H1 (cell line): ENCODE data around the gene SLC23A2. TPM values are rescaled to one million over a fixed set of nuclear protein-coding genes. Genes with fewer than 3 reads are reported as not detected.
A peak's percentile ranks its signal among the peaks of the same experiment; 100 is the strongest.

ENCODE experiments used
- CTCF ChIA-PET: fragments of 300-600 bp; sonication (Branson Sonifier 250); formaldehyde crosslinking; loops from one replicate; lab custom pipeline; 2021; ENCODE audit not compliant: partially characterized antibody; lab: Charles Lee
- POLR2A ChIA-PET: fragments of 300-600 bp; sonication (Branson Sonifier 250); formaldehyde crosslinking; loops from one replicate; lab custom pipeline; 2021; ENCODE audit warnings: inconsistent platforms; ENCODE audit not compliant: partially characterized antibody; lab: Charles Lee
- DNase-seq, 2 experiments: peaks; one replicate each; pipeline versions ENCODE4 v3.0.0 to v3.0.0-alpha.2; 2010 to 2022; ENCODE audit warnings: low spot score in 2 of 2, low read depth in 1 of 2, mixed read lengths in 1 of 2
- FAIRE-seq: peaks from 2 replicates; lab custom pipeline; 2011; peaks lifted over from hg19 to GRCh38; lab: Jason Lieb, UNC
- H2AFZ ChIP-seq: 2 replicates; pipeline ENCODE4 v1.8.1; 2012; ENCODE audit warnings: low read length, inconsistent platforms
- H2AK5ac ChIP-seq: 2 replicates; pipeline ENCODE4 v1.6.1; 2013; ENCODE audit warnings: low read depth, low read length
- H2BK120ac ChIP-seq: replicated peaks from 2 replicates; pipeline ENCODE3; 2013; ENCODE audit warnings: low read depth, low read length, inconsistent platforms
- H2BK12ac ChIP-seq: 2 replicates; pipeline ENCODE4 v1.6.1; 2013; ENCODE audit warnings: low read depth, low read length
- H2BK15ac ChIP-seq: 2 replicates; pipeline ENCODE4 v1.6.1; 2013; ENCODE audit warnings: low read length
- H2BK20ac ChIP-seq: 2 replicates; pipeline ENCODE4 v1.6.1; 2013; ENCODE audit warnings: low read length
- H2BK5ac ChIP-seq: 2 replicates; pipeline ENCODE4 v1.6.1; 2013; ENCODE audit warnings: low read depth, low read length
- H3K14ac ChIP-seq: 2 replicates; pipeline ENCODE4 v1.6.1; 2013; ENCODE audit warnings: inconsistent platforms; ENCODE audit not compliant: insufficient read length
- H3K18ac ChIP-seq: 2 replicates; pipeline ENCODE4 v1.6.1; 2013; ENCODE audit warnings: low read length; ENCODE audit errors: extremely low read depth
- H3K23ac ChIP-seq: 2 replicates; pipeline ENCODE4 v1.6.1; 2013; ENCODE audit warnings: inconsistent platforms; ENCODE audit not compliant: insufficient read length
- H3K23me2 ChIP-seq: 2 replicates; pipeline ENCODE4 v1.6.1; 2013; ENCODE audit warnings: low read depth, low read length
- H3K27ac ChIP-seq: 2 replicates; pipeline ENCODE4 v1.6.1; 2011; ENCODE audit warnings: low read depth, low read length, inconsistent platforms
- H3K27me3 ChIP-seq, 4 experiments: replicated peaks in 1 of 4; 1 replicate in 1 of 4; 2 replicates in 3 of 4; pipeline versions ENCODE4 v1.6.1 to v1.8.1; 2011 to 2013; ENCODE audit warnings: low read length in 3 of 4, mild to moderate bottlenecking in 3 of 4, inconsistent platforms in 2 of 4, mixed read lengths in 2 of 4, moderate library complexity in 1 of 4; ENCODE audit not compliant: control insufficient read depth in 3 of 4, insufficient read depth in 3 of 4; ENCODE audit errors: extremely low read depth in 1 of 4
- H3K36me3 ChIP-seq, 4 experiments: 2 replicates each; pipeline versions ENCODE4 v1.6.1 to v1.8.1; 2011 to 2013; ENCODE audit warnings: mild to moderate bottlenecking in 4 of 4, low read length in 3 of 4, moderate library complexity in 2 of 4, control low read depth in 1 of 4, inconsistent platforms in 1 of 4; ENCODE audit not compliant: insufficient read depth in 4 of 4, control insufficient read depth in 2 of 4
- H3K4ac ChIP-seq: replicated peaks from 2 replicates; pipeline ENCODE3; 2013; ENCODE audit warnings: low read length, low read depth, mixed read lengths, inconsistent platforms; ENCODE audit not compliant: insufficient read length
- H3K4me1 ChIP-seq, 4 experiments: replicated peaks in 1 of 4; 1 replicate in 1 of 4; 2 replicates in 3 of 4; pipeline versions ENCODE4 v1.6.1 to v1.8.1; 2011 to 2013; ENCODE audit warnings: low read length in 3 of 4, inconsistent platforms in 2 of 4, mixed read lengths in 1 of 4; ENCODE audit not compliant: insufficient read depth in 4 of 4, control insufficient read depth in 3 of 4
- H3K4me2 ChIP-seq, 2 experiments: 2 replicates each; pipeline versions ENCODE4 v1.6.1 to v1.8.1; 2011 to 2013; ENCODE audit warnings: low read depth in 2 of 2, low read length in 2 of 2, control low read depth in 1 of 2, inconsistent platforms in 1 of 2, mild to moderate bottlenecking in 1 of 2; ENCODE audit not compliant: insufficient read depth in 1 of 2
- H3K4me3 ChIP-seq, 4 experiments: fragments of 200-600, 300-600 bp in 1 of 4; sonication (generic), shearing (Covaris generic), sonication (Bioruptor Twin) in 1 of 4; 2 replicates each; pipeline versions ENCODE4 v1.5.1 to v1.8.1; 2011 to 2016; ENCODE audit warnings: low read length in 4 of 4, low read depth in 3 of 4, control low read depth in 2 of 4, inconsistent platforms in 2 of 4, mild to moderate bottlenecking in 2 of 4, mixed read lengths in 1 of 4, moderate library complexity in 1 of 4; ENCODE audit not compliant: insufficient read depth in 2 of 4; ENCODE audit errors: extremely low read depth in 1 of 4
- H3K56ac ChIP-seq: replicated peaks from 2 replicates; pipeline ENCODE3; 2013; ENCODE audit warnings: low read depth, mild to moderate bottlenecking, mixed read lengths, low read length, inconsistent platforms; ENCODE audit not compliant: insufficient read length
- H3K79me1 ChIP-seq: 2 replicates; pipeline ENCODE4 v1.6.1; 2013; ENCODE audit warnings: low read depth, low read length, control low read depth
- H3K79me2 ChIP-seq, 2 experiments: 2 replicates each; pipeline versions ENCODE4 v1.6.1 to v1.8.1; 2012 to 2013; ENCODE audit warnings: low read length in 2 of 2, mild to moderate bottlenecking in 2 of 2, inconsistent platforms in 1 of 2; ENCODE audit not compliant: insufficient read depth in 2 of 2, control insufficient read depth in 1 of 2
- H3K9ac ChIP-seq, 4 experiments: replicated peaks in 1 of 4; 1 replicate in 1 of 4; 2 replicates in 3 of 4; pipeline versions ENCODE4 v1.6.1 to v1.8.1; 2011 to 2013; ENCODE audit warnings: low read depth in 3 of 4, low read length in 3 of 4, control low read depth in 2 of 4, mild to moderate bottlenecking in 2 of 4, moderate library complexity in 2 of 4, inconsistent platforms in 1 of 4; ENCODE audit errors: extremely low read depth in 1 of 4
- H3K9me3 ChIP-seq, 2 experiments: 2 replicates each; pipeline versions ENCODE4 v1.6.1 to v1.8.1; 2012 to 2013; ENCODE audit warnings: mild to moderate bottlenecking in 2 of 2, moderate library complexity in 2 of 2, control low read depth in 1 of 2, inconsistent platforms in 1 of 2, low read depth in 1 of 2, low read length in 1 of 2, mixed read lengths in 1 of 2; ENCODE audit not compliant: insufficient read depth in 2 of 2
- H4K20me1 ChIP-seq, 2 experiments: replicated peaks in 1 of 2; 2 replicates each; pipeline versions ENCODE3 to v1.8.1; 2011 to 2013; ENCODE audit warnings: inconsistent platforms in 2 of 2, low read length in 2 of 2, mild to moderate bottlenecking in 1 of 2; ENCODE audit not compliant: insufficient read depth in 2 of 2, control insufficient read depth in 1 of 2
- H4K5ac ChIP-seq: 2 replicates; pipeline ENCODE4 v1.6.1; 2013; ENCODE audit warnings: low read length, low read depth, mixed read lengths, inconsistent platforms; ENCODE audit not compliant: insufficient read length
- H4K8ac ChIP-seq: 2 replicates; pipeline ENCODE4 v1.8.0; 2013; ENCODE audit warnings: mild to moderate bottlenecking, moderate library complexity, low read length, inconsistent platforms; ENCODE audit not compliant: insufficient read depth; ENCODE audit errors: extremely low read depth
- H4K91ac ChIP-seq: replicated peaks from 2 replicates; pipeline ENCODE3; 2013; ENCODE audit warnings: low read length, mixed read lengths, inconsistent platforms; ENCODE audit not compliant: insufficient read length
- CHD1 ChIP-seq: IDR thresholded peaks from 2 replicates; pipeline ENCODE4 v1.6.1; 2012; ENCODE audit warnings: low read depth, low read length, improper control_type of control experiment
- CREB1 ChIP-seq: IDR thresholded peaks from 2 replicates; pipeline ENCODE4 v1.6.1; 2012; ENCODE audit warnings: inconsistent platforms
- EP300 ChIP-seq, 2 experiments: IDR thresholded peaks; 1 replicate in 1 of 2; 2 replicates in 1 of 2; pipeline ENCODE4 v1.6.1; 2011 to 2012; ENCODE audit warnings: low read depth in 2 of 2, low read length in 2 of 2, mild to moderate bottlenecking in 2 of 2, borderline replicate concordance in 1 of 2, inconsistent platforms in 1 of 2, moderate library complexity in 1 of 2
- SAP30 ChIP-seq: fragments of 300-600 bp; sonication (generic); IDR thresholded peaks from 2 replicates; pipeline ENCODE4 v1.7.1; 2012; ENCODE audit warnings: low read length, moderate library complexity, mild to moderate bottlenecking, inconsistent platforms; ENCODE audit not compliant: insufficient read depth, insufficient replicate concordance
- WGBS, 2 experiments: shearing (Covaris generic) in 1 of 2; methylation state at CpG; one replicate each; pipeline versions ENCODE4 v1.1.6 to v1.1.7; 2013 to 2015; ENCODE audit warnings: low lambda C conversion rate in 2 of 2, mixed read lengths in 2 of 2, inconsistent platforms in 1 of 2, low coverage in 1 of 2, missing lambda C conversion rate in 1 of 2; ENCODE audit not compliant: insufficient replicate concordance in 2 of 2, insufficient coverage in 1 of 2, insufficient read length in 1 of 2; ENCODE audit errors: extremely low coverage in 1 of 2, missing lambda C conversion rate in 1 of 2; 5-methylcytosine and 5-hydroxymethylcytosine counted together
- polyA plus RNA-seq, 7 experiments: library from polyadenylated mRNA; depleted of rRNA in 3 of 7; stranded (reverse) in 5 of 7; unstranded in 2 of 7; fragments of >200 nt in 5 of 7; fragments of 200-250 nt in 2 of 7; gene quantifications; 1 replicate in 5 of 7; 2 replicates in 1 of 7; 4 replicates in 1 of 7; pipeline versions ENCODE4 v1.2.1 to v1.2.3, GENCODE V29; 2011 to 2013; ENCODE audit warnings: missing spikeins in 2 of 7, mixed read lengths in 2 of 7
- total RNA-seq: library from RNA; stranded (reverse); fragmentation: NEBNext Ultra II Directional; extraction: Animal tissue kit (Norgen Biotek cat#: 25700); gene quantifications from 2 replicates; pipeline ENCODE4 v1.2.1, GENCODE V29; 2021

Gene SLC23A2
- total and polyA plus RNA-seq, 2 of the 8 experiments (the other 6 are each of a cell fraction or from before 2014, with no cell fraction given): 17.0 to 18.6 TPM

DNA sequence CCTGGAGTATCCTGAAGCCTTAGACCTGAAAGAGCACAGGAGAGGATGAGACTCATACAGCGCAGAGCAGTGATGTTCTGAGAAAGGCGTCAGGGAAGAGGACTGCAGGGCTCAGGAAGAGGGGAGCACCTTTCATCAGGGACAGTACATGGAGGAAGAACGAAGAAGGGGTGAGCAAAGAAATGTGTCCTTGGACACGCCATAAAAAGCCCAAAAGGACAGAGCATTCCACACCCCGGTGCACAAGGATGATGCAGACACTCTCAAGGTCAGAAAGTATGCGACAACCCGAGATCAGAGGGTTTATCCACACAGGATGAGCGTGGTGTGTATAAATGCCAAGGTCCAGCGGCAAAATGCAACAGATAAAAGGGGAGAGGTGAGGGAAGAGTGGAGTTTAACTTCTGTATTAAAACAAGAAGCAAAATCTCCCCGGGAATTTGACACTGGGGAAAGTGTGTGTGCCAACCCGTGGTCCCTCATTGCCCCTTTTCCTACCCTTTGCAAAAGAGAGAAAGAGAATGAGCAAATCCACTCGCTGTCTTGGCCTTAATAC, 64.4 kb downstream of the SLC23A2 start:
- FAIRE-seq: no peak
- POLR2A ChIA-PET: no interaction called here
- no peak overlapping the region for H2BK5ac ChIP-seq

More for the DNA sequence above, 64.4 kb downstream of the SLC23A2 start:
- Histone ChIP-seq H3K79me2 (no peaks in the 10 kb centered on the region), H2AK5ac (0 out of 2 replicates have a peak overlapping the region, but pooled peaks have one; percentile 1), H3K9me3 (no peaks in the 10 kb centered on the region), H3K23me2 (no peaks in the 10 kb centered on the region), H2BK120ac (no peak overlapping the region), H4K20me1 (peaks cover 0 to 6% of the 10 kb centered on the region in 2 experiments), H3K4me3 (no peak overlapping the region), H2BK20ac (no peak overlapping the region), H3K23ac (no peak overlapping the region), H3K9ac (no peak overlapping the region), H4K8ac (no peak overlapping the region), H3K79me1 (peaks cover 3% of the 10 kb centered on the region; the same call in 1 of the 2 replicates), H2BK15ac (no peak overlapping the region), H2AFZ (no peak overlapping the region), H3K4ac (no peak overlapping the region), H3K4me2 (no peak overlapping the region), H2BK12ac (no peak overlapping the region), H3K27ac (no peak overlapping the region), H4K91ac (no peak overlapping the region), H3K18ac (no peak overlapping the region), H3K36me3 (no peaks in the 10 kb centered on the region; a peak in 1 of 8 replicates), H3K56ac (no peak overlapping the region), H4K5ac (no peak overlapping the region), H3K14ac (no peak overlapping the region), H3K27me3 (no peaks in the 10 kb centered on the region), H3K4me1 (peaks cover 0 to 4% (median 1%) of the 10 kb centered on the region in 4 experiments; a peak in 2 of 7 replicates)
- TF ChIP-seq CHD1 (no peak), SAP30 (no peak), CREB1 (no peak), EP300 (IDR thresholded peaks at IDR 0.05; ENCODE audit: borderline replicate concordance in 1 of 2, low read depth in 2 of 2, low read length in 2 of 2) (no peak)
- DNase-seq: no peak
- 93% methylated on average over 12 of the region's 12 CpGs; no CpG with 5 or more reads in 1 of the 2 experiments for WGBS, 2 experiments
- CTCF ChIA-PET: interaction anchor here (1.2 to 1.6 kb wide), 2 partner anchors 13 to 38 kb away, joined by 3 to 4 read pairs; no protein-coding TSS in a partner anchor
